ENCODE data around the gene CA14.
"Not testable (repeated sequence)": the region's sequence is repeated elsewhere in the genome, so short reads cannot be mapped to it uniquely, and the experiment has no call there.

The CA14 gene

GRCh38 chr1:150257624-150258585 lies at the start of gene CA14:
TSS of gene CA14 (plus strand) at chr1:150257774. CDS start at chr1:150258129, 355 bp downstream.
- no peaks in the 10 kb centered on the region for H3K9me3 ChIP-seq (replicated peaks; ENCODE audit: insufficient read depth, low read length)
- H3K4me1 ChIP-seq (ENCODE audit: low read length): peaks cover 8% of the 10 kb centered on the region
- TF ChIP-seq EZH2 (optimal IDR thresholded peaks at IDR 0.05; ENCODE audit: low read depth, low read length) (no peak), EZH2phosphoT487 (IDR thresholded peaks at IDR 0.05; ENCODE audit: low read length) (no peak)
- TF ChIP-seq, protein P1, sequence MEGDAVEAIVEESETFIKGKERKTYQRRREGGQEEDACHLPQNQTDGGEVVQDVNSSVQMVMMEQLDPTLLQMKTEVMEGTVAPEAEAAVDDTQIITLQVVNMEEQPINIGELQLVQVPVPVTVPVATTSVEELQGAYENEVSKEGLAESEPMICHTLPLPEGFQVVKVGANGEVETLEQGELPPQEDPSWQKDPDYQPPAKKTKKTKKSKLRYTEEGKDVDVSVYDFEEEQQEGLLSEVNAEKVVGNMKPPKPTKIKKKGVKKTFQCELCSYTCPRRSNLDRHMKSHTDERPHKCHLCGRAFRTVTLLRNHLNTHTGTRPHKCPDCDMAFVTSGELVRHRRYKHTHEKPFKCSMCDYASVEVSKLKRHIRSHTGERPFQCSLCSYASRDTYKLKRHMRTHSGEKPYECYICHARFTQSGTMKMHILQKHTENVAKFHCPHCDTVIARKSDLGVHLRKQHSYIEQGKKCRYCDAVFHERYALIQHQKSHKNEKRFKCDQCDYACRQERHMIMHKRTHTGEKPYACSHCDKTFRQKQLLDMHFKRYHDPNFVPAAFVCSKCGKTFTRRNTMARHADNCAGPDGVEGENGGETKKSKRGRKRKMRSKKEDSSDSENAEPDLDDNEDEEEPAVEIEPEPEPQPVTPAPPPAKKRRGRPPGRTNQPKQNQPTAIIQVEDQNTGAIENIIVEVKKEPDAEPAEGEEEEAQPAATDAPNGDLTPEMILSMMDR (IDR thresholded peaks at IDR 0.05; ENCODE audit: low read length): no peak
- no peak within 1 kb of the TSS for H3K27ac ChIP-seq (ENCODE audit: low read length)
- H3K9me2 ChIP-seq (replicated peaks; ENCODE audit: insufficient read depth, low read length): no peaks in the 10 kb centered on the region
- peaks cover 3% of the 10 kb centered on the region; the same call in 1 of the 2 replicates for H3F3A ChIP-seq (ENCODE audit: insufficient read depth, low read length)
- no peaks in the 10 kb centered on the region for H4K20me1 ChIP-seq (ENCODE audit: insufficient read depth, low read length)
- no peak for DNase-seq
- no peaks in the 10 kb centered on the region for H3K79me2 ChIP-seq (ENCODE audit: low read length)
- H3K4me2 ChIP-seq (ENCODE audit: low read depth, low read length): no peak within 1 kb of the TSS
- H3K9ac ChIP-seq (ENCODE audit: low read length): no peak within 1 kb of the TSS
- H2AFZ ChIP-seq (ENCODE audit: low read length): no peak within 1 kb of the TSS
- no peak within 1 kb of the TSS for H3K4me3 ChIP-seq (ENCODE audit: low read length)
- no peaks in the 10 kb centered on the region for H3K36me3 ChIP-seq (replicated peaks; ENCODE audit: insufficient read depth, low read length)
- H3K27me3 ChIP-seq (replicated peaks; ENCODE audit: insufficient read depth, low read length): peaks cover 24% of the 10 kb centered on the region

GRCh38 chr1:150208460-150208859 lies 49.1 kb upstream of the CA14 start:
- H3K27me3 ChIP-seq (replicated peaks; ENCODE audit: insufficient read depth, low read length): not testable (repeated sequence)

DNA sequence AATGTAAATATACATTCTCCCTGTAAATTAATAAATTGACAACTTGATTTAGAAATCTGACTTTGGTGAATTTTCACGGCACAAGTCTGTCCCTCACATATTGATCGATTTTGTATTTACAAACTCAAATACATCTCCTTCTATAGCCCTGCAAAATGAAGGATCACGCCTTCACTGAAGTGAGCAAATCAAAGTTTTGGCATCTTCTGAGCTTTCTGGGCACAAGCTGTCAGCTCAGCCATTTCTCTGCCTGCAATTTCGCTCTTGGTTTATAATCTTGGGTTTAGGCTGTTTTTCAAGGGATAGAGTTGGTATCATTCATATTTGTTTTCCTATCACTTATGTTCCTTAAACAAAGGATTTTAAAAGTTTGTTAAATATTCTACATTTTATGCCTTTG lies 47.5 kb upstream of the CA14 start:
- H3K4me2 ChIP-seq (ENCODE audit: low read depth, low read length): no peak overlapping the region
- no peaks in the 10 kb centered on the region for H3K9me2 ChIP-seq (replicated peaks; ENCODE audit: insufficient read depth, low read length)
- TF ChIP-seq, protein P1 (IDR thresholded peaks at IDR 0.05; ENCODE audit: low read length): no peak
- TF ChIP-seq EZH2 (optimal IDR thresholded peaks at IDR 0.05; ENCODE audit: low read depth, low read length) (no peak), EZH2phosphoT487 (IDR thresholded peaks at IDR 0.05; ENCODE audit: low read length) (no peak)
- H3K27ac ChIP-seq (ENCODE audit: low read length): no peak overlapping the region
- no peaks in the 10 kb centered on the region for H3K27me3 ChIP-seq (replicated peaks; ENCODE audit: insufficient read depth, low read length)
- H3K9me3 ChIP-seq (replicated peaks; ENCODE audit: insufficient read depth, low read length): no peaks in the 10 kb centered on the region
- H2AFZ ChIP-seq (ENCODE audit: low read length): no peak overlapping the region
- no peak overlapping the region for H3K4me3 ChIP-seq (ENCODE audit: low read length)
- H3K36me3 ChIP-seq (replicated peaks; ENCODE audit: insufficient read depth, low read length): no peaks in the 10 kb centered on the region
- H3K9ac ChIP-seq (ENCODE audit: low read length): no peak overlapping the region
- H3F3A ChIP-seq (ENCODE audit: insufficient read depth, low read length): peaks cover 12% of the 10 kb centered on the region
- H3K4me1 ChIP-seq (ENCODE audit: low read length): peaks cover 5% of the 10 kb centered on the region; the same call in 1 of the 2 replicates
- H3K79me2 ChIP-seq (ENCODE audit: low read length): no peaks in the 10 kb centered on the region
- no peak for DNase-seq
- H4K20me1 ChIP-seq (ENCODE audit: insufficient read depth, low read length): no peaks in the 10 kb centered on the region

More at GRCh38 chr1:150208460-150208859, 49.1 kb upstream of the CA14 start:
- H3F3A ChIP-seq (ENCODE audit: insufficient read depth, low read length); H2AFZ ChIP-seq (ENCODE audit: low read length); H4K20me1 ChIP-seq (ENCODE audit: insufficient read depth, low read length); H3K79me2 ChIP-seq (ENCODE audit: low read length); H3K4me2 ChIP-seq (ENCODE audit: low read depth, low read length); H3K9ac ChIP-seq (ENCODE audit: low read length); H3K36me3 ChIP-seq (replicated peaks; ENCODE audit: insufficient read depth, low read length); H3K4me1 ChIP-seq (ENCODE audit: low read length); DNase-seq; H3K4me3 ChIP-seq (ENCODE audit: low read length); H3K9me2 ChIP-seq (replicated peaks; ENCODE audit: insufficient read depth, low read length); H3K27ac ChIP-seq (ENCODE audit: low read length); H3K9me3 ChIP-seq (replicated peaks; ENCODE audit: insufficient read depth, low read length): not testable (repeated sequence)

- H3K79me2 ChIP-seq (ENCODE audit: low read length): no peaks in the 10 kb centered on the region
- H3K4me3 ChIP-seq (ENCODE audit: low read length): no peak overlapping the region
- H3F3A ChIP-seq (ENCODE audit: insufficient read depth, low read length): peaks cover 14% of the 10 kb centered on the region
- no peaks in the 10 kb centered on the region for H3K27me3 ChIP-seq (replicated peaks; ENCODE audit: insufficient read depth, low read length)
- H3K36me3 ChIP-seq (replicated peaks; ENCODE audit: insufficient read depth, low read length): no peaks in the 10 kb centered on the region
- no peak overlapping the region for H3K27ac ChIP-seq (ENCODE audit: low read length)
- H3K9ac ChIP-seq (ENCODE audit: low read length): no peak overlapping the region
- H3K4me1 ChIP-seq (ENCODE audit: low read length): peaks cover 5% of the 10 kb centered on the region; the same call in 1 of the 2 replicates
- no peak overlapping the region for H2AFZ ChIP-seq (ENCODE audit: low read length)
- no peaks in the 10 kb centered on the region for H3K9me3 ChIP-seq (replicated peaks; ENCODE audit: insufficient read depth, low read length)
- no peak overlapping the region for H3K4me2 ChIP-seq (ENCODE audit: low read depth, low read length)
- H3K9me2 ChIP-seq (replicated peaks; ENCODE audit: insufficient read depth, low read length): no peaks in the 10 kb centered on the region
- no peak for TF ChIP-seq EZH2 (optimal IDR thresholded peaks at IDR 0.05; ENCODE audit: low read depth, low read length)
- TF ChIP-seq, protein P1 (IDR thresholded peaks at IDR 0.05; ENCODE audit: low read length): no peak
- TF ChIP-seq EZH2phosphoT487 (IDR thresholded peaks at IDR 0.05; ENCODE audit: low read length): no peak
- DNase-seq: no peak
- H4K20me1 ChIP-seq (ENCODE audit: insufficient read depth, low read length): no peaks in the 10 kb centered on the region
These were observed 46.9 kb upstream of the CA14 start for GRCh38 chr1:150210706-150211105.
